NT2/D1 (cell line): ENCODE data around the gene KIF14.

ENCODE experiments used
- SUZ12 ChIP-seq: IDR thresholded peaks from 2 replicates; pipeline ENCODE4 v1.6.1; 2011; ENCODE audit not compliant: insufficient read length, insufficient read depth; ENCODE audit errors: extremely low read depth
- YY1 ChIP-seq: IDR thresholded peaks from 2 replicates; pipeline ENCODE4 v1.6.1; 2011; ENCODE audit not compliant: insufficient read length, insufficient read depth
- ZNF274 ChIP-seq: IDR thresholded peaks from 2 replicates; pipeline ENCODE4 v1.6.1; 2011; ENCODE audit warnings: mild to moderate bottlenecking, low read depth, low read length

- TF ChIP-seq ZNF274 (no peak), SUZ12 (no peak), YY1 (no peak)
Measured at GRCh38 chr1:200505257-200505656, 115.3 kb downstream of the KIF14 start.
